HG03520 (cell line): ENCODE results near the gene DCBLD2.
"Not testable (repeated sequence)": the region's sequence is repeated elsewhere in the genome, so short reads cannot be mapped to it uniquely, and the experiment has no call there.

Experiments used
- ATAC-seq: cut with Tn5 transposase; IDR thresholded peaks from one replicate; pipeline ENCODE4 v1.9.1; 2021; ENCODE audit warnings: mild to moderate bottlenecking, moderate library complexity; ENCODE audit not compliant: unreplicated experiment

The DCBLD2 gene

DNA sequence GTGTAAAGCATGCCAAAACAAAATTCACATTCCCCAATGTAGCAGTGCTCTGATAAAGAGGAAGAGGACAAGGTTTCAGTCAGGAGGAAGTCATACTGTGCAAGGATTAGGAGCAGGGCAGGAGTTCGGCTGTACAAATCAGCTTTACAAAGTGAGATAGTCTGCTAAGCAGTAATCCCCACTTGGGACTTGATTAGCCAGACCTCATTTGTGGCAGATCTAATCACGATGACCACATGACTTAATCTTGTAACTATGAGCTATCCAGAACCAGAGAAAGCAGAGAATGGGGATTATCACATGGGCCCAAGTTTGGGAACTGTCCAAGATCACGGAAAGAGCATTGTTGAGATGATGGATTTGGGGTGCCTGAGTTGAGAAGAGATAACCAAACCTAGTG lies 7.8 kb downstream of the DCBLD2 start:
- ATAC-seq: no peak

DNA sequence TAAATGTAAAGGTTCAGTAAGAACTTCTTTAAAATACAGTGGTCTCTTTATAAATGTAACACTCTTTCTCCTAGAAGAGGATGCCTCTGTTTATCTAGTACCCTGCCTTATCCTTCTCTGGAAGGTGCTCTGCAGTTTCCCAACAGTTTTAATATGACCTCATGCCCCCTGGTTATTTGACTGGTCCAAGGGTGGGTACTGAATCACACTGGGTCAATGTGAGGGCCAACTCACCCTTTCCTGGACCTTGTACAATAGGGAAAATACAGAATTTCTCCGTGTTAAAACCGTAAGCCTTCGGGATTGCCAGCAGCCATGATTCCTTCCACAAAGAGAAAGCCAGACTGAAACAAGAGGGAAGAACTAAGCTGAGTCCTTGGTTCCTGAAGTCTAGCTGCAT lies 9.2 kb downstream of the DCBLD2 start:
- ATAC-seq: no peak

DNA sequence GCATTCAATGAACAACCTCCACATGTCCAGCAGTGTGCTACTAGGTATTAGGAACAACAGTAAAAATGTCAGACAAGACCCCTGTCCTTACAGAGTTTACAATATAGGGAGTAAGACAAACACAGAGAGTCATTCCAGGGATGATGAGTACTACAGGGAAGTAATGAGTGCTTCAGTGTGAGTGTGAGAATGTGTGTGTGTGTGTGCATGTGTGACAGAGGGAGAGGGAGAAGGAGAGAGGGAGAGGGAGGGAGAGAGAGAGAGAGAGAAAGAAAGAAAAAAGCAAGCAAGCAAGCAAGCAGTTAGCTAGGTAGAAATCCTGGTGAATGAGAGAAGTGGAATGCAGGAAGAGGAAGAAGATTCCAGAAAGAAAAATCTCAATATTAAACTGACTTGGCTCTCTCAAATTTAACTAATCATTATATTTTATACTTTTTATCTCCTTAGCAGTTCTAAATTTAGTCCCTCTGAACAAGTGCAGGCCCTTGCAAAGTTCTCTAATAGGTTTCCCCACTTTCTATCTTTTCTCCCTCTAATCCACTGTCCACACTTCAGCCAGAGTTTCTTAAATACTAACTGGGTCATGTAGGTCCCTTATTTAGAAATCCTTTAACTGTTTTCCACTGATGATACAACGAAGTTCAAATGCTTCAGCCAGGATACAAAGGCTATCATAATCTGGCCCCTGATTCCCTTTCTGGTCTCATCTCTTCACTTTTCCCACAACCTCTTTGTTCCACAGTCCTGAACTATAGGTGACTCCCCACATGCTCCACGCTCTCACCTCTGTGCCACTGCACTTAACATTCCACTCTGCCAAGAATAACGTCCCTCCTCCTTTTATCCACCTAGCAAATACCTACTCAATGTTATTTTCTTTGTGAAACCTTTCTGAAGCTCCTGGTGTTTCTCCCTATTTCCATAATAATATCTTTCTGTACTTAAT lies 10.3 kb downstream of the DCBLD2 start:
- no peak for ATAC-seq

DNA sequence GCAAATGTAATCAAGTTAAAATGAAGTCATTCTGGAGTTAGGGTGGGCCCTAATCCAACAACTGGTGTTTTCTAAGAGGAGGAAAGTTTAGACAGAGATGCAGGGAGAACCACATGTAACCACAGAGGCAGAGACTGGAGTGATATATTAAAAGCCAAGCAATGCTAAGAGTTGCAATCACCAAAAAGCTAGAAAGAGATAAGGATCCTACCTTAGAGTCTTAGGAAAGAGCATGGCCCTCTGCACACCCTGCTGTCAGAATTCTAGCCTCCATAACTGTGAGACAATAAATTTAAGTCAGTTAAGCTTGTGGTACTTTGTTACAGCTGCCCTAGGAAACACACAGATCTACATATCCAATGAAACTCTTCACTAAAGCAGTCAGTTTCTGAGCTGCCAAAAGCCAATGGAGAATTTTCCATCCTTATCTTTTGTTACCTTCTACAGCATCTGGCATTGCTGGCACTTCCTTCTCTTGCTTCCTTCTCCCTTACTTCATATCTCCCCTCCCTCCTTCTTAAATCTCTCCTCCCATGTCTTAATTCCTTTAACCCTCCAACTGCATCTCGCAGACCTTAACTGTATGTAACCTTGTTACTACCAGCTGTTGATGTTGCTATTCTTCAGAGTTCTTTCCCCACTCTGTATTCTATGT lies 11.2 kb downstream of the DCBLD2 start:
- no peak for ATAC-seq

DNA sequence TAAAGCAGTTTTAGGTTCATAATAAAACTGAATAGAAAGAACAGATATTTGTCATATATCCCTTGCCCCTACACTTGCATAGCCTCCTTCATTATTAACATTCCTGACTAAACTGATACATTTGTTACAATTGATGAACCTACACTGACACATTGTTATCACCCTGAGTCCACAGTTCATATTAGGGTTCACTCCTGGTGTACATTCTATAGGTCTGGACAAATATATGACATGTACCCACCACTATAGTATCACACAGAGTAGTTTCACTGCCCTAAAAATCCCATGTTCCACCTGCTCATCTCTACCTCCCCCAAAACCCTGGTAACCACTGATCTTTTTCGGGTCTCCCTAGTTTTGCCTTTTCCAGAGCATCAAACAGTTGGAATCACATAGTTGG lies 13.8 kb downstream of the DCBLD2 start:
- ATAC-seq: no peak

DNA sequence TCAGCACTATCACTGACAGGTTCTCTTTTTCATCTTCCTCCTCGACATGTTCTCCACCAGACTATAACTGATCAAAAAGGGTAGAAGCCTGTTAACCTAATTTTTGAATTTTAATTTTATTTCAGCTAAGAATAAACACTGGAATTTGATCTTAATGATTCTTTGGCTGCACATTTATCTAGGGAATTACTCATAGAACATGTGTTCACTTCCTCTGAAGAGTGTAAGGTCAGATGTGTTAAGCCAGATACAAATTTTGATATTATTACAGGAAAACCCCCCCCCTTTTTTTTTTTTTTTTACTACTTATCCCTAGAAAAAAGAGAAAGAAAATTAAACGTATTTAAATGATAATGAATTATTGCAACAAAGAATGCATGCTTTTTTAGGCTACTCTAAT lies 15.0 kb downstream of the DCBLD2 start:
- ATAC-seq: no peak

DNA sequence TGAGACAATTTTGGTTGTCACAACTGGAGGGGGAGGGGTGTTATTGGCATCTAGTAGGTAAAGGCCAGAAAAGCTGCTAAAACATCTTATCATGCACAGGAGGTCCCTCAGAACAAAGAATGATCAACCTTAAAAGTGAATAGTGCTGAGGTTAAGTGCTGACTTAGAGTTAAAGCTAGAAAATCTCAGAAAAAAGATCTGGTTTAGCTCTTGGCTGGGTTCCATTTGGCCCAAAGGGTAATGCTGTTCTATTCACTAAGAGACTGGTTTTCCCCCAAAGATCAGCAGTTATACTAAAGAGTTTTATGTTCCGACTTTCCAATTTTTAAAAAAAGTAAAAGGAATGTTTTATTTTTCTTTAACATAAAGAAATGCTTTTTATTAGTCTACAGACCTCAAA lies 15.6 kb downstream of the DCBLD2 start:
- no peak for ATAC-seq

DNA sequence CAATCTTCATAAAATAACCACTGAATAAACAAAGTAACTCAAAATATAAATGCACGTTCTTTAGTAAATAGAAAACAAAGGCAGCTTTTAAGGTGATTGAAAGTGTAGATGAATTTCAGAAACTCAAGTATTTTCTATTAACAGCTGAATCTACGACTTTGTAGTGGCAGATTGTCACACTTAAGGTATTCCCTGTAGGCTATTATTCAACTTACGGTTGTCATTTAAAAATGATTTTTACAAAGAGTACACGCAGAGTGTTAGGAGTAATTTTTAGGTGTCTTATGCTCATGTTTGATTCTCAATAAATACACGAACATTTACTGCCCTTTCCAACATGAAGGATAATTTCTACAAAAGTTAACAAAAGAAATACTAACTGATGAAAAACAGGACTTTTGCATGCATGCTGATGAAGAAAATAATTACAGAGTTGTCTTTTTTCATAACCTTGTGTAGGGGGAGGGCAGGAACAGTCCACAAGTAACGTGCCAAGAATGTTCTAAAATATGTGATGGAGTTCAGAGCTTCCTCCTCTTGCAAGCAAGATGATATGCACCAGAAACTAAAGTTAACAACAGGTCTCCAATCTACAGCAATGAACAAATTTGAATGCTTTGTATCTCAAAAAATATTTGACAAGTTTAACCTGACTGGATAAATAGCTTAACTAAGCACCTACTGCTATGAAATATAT lies 16.7 kb downstream of the DCBLD2 start:
- no peak for ATAC-seq

DNA sequence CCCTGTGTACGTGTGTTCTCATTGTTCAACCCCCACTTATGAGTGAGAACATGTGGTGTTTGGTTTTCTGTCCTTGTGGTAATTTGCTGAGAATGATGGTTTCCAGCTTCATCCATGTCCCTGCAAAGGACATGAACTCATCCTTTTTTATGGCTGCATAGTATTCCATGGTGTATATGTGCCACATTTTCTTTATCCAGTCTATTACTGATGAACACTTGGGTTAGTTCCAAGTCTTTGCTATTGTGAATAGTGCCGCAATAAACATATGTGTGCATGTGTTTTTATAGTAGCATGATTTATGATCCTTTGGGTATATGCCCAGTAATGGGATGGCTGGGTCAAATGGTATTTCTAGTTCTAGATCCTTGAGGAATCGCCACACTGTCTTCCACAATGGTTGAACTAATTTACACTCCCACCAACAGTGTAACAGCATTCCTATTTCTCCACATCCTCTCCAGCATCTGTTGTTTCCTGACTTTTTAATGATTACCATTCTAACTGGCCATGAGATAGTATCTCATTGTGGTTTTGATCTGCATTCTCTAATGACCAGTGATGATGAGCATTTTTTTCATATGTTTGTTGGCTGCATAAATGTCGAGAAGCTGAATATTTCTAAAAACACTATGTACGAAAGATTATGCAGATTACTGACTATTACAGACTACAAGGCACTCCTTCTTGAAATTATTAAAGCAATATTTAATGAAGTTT lies 18.7 kb downstream of the DCBLD2 start:
- ATAC-seq: not testable (repeated sequence)

DNA sequence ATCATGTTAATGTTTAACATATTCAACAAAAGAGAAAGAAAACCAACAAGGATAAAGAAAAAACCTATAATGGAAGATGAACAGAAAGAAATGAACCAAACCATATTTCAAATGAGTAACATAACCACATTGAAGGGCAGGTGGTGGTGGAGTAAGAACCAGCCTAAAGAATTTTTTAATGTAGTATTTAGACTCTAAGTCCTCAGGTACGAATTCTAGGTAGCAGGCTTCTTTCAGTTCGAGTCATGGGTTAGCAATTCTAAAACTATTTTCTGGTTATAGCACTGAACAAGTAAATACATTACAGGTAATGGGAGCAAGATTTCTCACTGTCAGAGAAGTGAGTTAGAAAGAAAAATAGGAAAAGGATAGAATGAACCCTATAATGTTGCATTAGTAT lies 24.4 kb downstream of the DCBLD2 start:
- no peak for ATAC-seq

DNA sequence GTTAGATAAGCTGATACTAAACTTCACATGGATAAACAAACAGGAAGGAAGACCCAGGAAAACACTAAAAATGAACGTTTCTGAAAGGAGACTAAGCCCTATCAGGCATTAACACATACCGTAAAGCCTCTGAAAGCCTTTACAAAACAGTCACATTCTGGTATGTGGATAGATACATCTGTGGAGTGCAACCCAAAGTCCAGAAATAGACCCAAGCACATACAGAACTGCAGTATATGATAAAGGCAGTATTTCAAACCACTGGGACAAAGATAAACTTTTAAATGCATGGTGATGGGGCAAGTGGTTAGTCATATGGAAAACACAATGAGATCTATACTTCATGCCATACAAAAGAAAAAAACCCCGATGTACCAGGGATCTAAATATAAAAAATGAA lies 26.0 kb downstream of the DCBLD2 start:
- ATAC-seq: no peak

DNA sequence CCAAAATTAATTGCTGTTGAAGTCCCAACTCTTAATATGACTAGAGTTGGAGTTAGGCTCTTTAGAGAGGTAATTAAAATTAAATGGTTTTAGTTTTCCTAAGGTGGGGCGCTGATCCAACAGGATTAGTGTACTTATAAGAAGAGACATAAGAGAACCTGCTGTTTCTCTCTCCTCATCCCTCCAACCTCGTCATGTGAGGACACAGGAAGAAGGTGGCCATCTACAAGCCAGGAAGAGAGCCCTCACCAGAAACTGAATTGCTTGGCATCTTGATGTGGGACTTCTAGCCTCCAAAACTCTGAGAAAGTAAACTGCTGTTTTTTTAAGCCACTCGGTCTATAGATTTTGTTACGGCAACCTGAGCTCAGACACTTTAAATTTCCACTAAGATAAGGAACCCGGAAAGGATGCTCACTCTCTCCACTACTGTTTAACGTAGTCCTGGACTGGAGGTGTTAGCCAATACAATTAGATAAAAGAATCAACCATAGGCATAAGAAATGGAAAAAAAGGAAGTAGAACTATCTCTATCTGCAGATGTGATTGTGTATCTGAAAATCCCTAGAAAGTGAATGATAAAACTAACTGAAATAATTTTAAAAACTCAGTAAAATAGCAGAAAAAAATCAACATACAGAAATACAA lies 26.8 kb downstream of the DCBLD2 start:
- ATAC-seq: no peak

DNA sequence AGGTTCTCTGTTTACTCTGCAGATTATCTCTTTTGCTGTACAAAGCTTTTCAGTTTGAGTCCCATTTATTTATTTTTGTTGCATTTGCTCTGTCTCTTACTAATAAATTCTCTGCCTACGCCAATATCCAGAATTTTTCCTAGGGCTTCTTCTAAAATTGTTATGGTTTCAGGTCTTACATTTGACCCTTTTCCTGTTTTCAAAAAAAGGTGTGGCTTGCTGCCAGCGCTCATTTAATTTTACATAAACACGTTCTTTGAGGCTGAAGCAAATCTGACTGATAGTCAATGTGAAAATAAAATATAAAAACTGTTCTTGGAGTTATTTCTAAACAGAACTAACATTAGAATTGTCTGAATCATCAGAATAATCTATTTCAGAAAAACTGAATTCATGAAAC lies 32.1 kb downstream of the DCBLD2 start:
- ATAC-seq: no peak

DNA sequence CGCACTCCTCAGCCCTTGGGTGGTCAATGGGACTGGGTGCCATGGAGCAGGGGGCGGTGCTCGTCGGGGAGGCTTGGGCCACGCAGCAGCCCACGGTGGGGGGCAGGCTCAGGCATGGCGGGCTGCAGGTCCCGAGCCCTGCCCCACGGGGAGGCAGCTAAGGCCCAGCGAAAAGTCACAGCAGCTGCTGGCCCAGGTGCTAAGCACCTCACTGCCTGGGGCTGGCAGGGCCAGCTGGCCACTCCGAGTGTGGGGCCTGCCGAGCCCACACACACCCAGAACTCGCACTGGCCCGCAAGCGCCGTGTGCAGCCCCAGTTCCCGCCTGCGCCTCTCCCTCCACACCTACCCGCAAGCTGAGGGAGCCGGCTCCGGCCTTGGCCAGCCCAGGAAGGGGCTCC lies 43.5 kb downstream of the DCBLD2 start:
- ATAC-seq: not testable (repeated sequence)

DNA sequence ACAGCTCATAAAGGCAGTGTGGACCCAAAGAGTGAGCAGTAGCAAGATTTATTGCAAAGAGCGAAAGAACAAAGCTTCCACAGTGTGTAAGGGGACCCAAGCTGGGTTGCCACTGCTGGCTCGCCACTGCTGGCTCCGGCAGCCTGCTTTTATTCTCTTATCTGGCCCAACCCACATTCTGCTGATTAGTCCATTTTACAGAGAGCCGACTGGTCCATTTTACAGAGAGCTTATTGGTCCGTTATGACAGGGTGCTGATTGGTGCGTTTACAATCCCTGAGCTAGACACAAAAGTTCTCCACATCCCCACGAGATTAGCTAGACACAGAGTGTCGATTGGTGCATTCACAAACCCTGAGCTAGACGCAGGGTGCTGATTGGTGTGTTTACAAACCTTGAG lies 44.2 kb downstream of the DCBLD2 start:
- not testable (repeated sequence) for ATAC-seq

DNA sequence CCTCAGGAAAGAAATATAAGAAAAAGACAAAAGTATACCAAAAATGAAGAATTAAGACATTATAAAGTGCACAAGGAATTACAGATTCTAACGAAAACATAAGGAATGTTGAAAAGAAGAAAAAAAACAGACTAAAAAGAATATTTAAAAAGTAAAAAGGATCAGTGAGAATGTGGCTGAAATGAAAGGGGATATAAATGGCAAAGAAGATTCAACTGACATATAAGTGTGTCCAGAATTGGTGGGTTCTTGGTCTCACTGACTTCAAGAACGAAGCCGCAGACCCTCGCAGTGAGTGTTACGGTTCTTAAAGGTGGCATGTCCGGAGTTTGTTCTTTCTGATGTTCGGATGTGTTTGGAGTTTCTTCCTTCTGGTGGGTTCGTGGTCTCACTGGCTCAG lies 44.8 kb downstream of the DCBLD2 start:
- ATAC-seq: no peak

DNA sequence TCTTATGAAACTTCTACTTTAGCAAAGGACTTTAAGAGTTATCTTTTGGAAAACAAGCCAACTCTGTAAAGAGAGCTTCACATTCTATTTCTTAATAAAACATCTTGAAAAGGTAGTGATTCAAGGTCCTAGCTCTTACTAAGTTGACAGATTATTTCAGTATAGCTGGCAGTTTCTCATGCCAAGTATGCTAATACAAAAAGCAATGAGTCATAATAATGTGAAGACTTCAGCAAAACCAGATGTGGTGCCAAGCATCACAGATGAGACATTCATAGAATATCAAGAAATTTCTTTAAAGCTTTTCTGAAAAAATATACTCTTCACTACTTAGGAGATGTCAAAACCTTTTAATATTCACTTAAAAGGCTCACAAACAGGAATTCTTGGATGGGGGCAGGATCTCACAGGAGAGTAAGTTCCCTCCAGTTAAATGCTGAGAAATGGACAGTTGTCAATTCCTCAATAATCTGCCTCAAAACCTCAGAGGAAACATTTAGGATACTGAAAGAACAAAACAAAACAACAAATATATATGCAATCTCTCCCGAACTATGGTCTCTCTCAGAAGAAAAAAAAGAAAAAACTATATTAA lies 45.6 kb downstream of the DCBLD2 start:
- no peak for ATAC-seq

DNA sequence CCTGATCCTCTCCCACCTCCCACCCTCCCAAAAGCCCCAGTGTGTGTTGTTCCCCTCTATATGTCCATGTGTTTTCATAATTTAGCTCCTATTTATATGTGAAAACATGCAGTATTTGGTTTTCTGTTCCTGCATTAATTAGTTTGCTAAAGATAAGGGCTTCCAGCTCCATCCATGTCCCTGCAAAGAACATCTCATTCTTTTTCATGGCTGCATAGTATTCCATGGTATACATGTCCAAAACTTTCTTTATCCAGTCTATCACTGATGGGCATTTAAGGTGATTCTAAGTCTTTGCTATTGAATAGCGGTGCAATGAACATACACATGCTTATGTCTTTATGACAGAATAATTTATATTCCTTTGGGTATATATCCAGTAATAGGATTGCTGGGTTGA lies 53.4 kb downstream of the DCBLD2 start:
- no peak for ATAC-seq

DNA sequence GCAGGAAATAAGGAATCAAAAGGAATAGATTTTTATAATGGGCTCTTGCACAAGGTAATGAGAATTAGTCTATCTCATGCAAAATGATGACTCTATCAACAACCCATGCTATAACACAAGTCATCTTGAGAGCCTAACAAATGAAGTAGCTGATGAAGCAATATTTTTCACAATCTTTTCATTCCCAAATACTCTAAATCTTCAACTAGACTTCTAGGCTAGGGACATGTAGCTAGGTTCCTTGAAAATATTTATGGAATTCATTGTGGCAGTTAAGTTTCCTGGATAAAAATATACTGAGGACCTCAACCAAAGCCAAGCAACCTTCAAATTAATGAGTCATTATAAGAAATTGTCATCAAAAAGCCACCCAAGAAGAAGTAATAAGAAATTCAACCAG lies 55.4 kb downstream of the DCBLD2 start:
- no peak for ATAC-seq

DNA sequence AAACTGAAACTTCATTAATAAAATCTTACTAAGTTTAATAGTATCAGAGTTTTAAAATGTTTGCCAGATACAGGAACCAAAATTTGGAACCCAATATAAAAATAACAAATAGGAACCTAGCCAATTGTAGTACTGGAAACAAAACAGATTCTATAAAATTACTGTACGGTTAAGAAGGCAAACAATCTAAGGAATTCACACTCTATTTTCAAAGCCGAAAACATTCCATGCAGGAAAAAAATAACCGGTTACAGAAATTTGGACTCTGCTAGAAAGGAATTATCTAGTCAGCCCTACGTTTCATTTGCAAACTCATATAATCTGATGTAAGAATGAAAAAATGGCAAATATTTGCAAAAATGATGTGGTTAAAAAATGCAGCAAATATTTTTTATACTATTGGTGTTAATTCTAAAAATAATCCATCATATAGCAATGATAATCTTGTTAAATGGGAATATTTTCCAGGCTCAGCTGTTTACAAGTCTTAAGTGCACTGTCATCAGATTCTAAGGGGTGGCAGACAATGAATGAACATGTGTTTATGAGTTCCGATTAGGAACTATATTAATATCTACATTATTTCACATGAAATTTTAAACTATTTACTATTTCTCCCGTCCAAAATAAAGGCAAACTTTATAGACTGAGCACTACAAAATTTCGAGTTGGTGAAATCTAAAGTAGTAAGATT lies 58.1 kb downstream of the DCBLD2 start:
- no peak for ATAC-seq
